Activated CD4-positive, alpha-beta memory T cell treated with anti-CD3 and anti-CD28 coated beads, Interleukin-2, amount 10 ng/mL, durations not matched to agents 7 days and 5 days (primary cell): ENCODE results near the gene LFNG. TPM values are rescaled to one million over a fixed set of nuclear protein-coding genes. Genes with fewer than 3 reads are reported as not detected.

Experiments
- CTCF ChIA-PET: fragments of 350-600 bp; sonication (Branson Sonifier 250); formaldehyde crosslinking; loops from one replicate; lab custom pipeline; 2021; ENCODE audit warnings: antibody characterized with exemption, inconsistent platforms; lab: Charles Lee
- POLR2A ChIA-PET: fragments of 350-600 bp; sonication (Branson Sonifier 250); formaldehyde crosslinking; loops from one replicate; lab custom pipeline; 2021; ENCODE audit warnings: antibody characterized with exemption; lab: Charles Lee
- DNase-seq: peaks from one replicate; pipeline ENCODE4 v3.0.0-alpha.2; 2020
- H3K27ac Mint-ChIP-seq: one replicate; pipeline ENCODE4 v1.8.0; 2021; ENCODE audit warnings: mild to moderate bottlenecking, mixed read lengths
- H3K27me3 Mint-ChIP-seq: one replicate; pipeline ENCODE4 v1.8.0; 2021; ENCODE audit warnings: mixed read lengths
- H3K36me3 Mint-ChIP-seq: one replicate; pipeline ENCODE4 v1.8.0; 2021; ENCODE audit warnings: low read depth, mixed read lengths
- H3K4me1 Mint-ChIP-seq: one replicate; pipeline ENCODE4 v1.8.0; 2021; ENCODE audit warnings: mixed read lengths
- H3K4me3 Mint-ChIP-seq: one replicate; pipeline ENCODE4 v1.8.0; 2021; ENCODE audit warnings: mild to moderate bottlenecking, mixed read lengths
- H3K9me3 Mint-ChIP-seq: one replicate; pipeline ENCODE4 v1.8.0; 2021; ENCODE audit warnings: mixed read lengths
- total RNA-seq, 2 experiments: library from RNA; stranded (reverse); gene quantifications; one replicate each; pipeline ENCODE4 v1.2.3, GENCODE V29; 2021

Gene LFNG, protein sequence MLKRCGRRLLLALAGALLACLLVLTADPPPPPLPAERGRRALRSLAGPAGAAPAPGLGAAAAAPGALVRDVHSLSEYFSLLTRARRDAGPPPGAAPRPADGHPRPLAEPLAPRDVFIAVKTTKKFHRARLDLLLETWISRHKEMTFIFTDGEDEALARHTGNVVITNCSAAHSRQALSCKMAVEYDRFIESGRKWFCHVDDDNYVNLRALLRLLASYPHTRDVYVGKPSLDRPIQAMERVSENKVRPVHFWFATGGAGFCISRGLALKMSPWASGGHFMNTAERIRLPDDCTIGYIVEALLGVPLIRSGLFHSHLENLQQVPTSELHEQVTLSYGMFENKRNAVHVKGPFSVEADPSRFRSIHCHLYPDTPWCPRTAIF
- 100 to 1,000 TPM; 105 to 109 TPM for total RNA-seq

- peak; percentile 88 for DNase-seq
- Mint-ChIP-seq H3K9me3 (no peaks in the 10 kb centered on the region), H3K4me3 (peak within 1 kb of the TSS; percentile 91), H3K4me1 (peaks cover 31% of the 10 kb centered on the region), H3K36me3 (peaks cover 26% of the 10 kb centered on the region), H3K27me3 (peaks cover 10% of the 10 kb centered on the region), H3K27ac (peak within 1 kb of the TSS; percentile 84)
- ChIA-PET CTCF (no interaction called here), POLR2A (interaction anchor here (0.9 to 6.6 kb wide), 6 partner anchors 9 to 165 kb away, joined by 3 to 80 read pairs (median 6); no protein-coding TSS in a partner anchor)
Observed at GRCh38 chr7:2519119-2519930, at the start of gene LFNG. TSS of gene LFNG (plus strand) at chr7:2519774. CDS start at chr7:2519862, 88 bp downstream.

DNA sequence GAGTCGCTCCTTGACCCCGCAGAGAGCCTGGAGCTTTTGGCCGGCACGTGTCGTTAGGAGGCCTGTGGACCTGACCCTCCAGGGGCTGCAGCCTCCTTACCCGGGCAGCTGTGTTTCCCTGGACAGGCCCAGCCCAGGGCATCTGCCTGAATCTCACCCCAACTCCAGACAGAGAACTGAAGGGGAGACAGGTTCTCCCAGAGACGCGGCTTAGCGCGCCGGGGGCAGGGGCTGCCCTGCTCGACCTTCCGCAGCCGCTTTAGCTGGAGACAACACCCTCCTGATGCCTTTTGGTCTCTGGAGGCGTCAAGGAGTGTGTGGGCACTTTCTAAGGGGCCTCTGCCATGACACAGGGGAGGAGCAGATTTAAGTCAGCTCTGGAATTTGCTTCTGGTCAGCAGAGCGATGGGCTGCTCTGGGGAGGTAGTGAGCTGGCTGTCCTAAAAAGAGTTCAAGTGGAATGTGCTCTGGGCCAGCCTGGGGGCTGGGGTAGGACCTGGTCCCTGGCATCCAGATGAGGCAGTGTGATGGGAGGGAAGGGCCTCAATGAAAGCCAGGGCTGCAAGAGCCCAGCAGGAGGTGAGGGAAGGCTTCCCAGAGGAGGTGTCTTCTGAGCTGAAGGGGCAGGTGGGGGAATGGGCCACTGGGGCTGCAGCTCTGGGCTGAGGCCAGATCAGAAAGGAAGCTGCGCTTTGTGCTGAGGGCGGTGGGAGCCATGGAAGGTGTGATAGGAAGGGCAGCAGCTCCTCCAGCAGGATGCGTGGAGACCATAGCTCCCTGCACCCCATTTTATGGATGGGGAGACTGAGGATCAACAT lies 49.2 kb upstream of the LFNG start:
- Mint-ChIP-seq H3K27me3 (peaks cover 15% of the 10 kb centered on the region), H3K4me1 (peaks cover 1% of the 10 kb centered on the region), H3K27ac (no peak overlapping the region), H3K36me3 (no peaks in the 10 kb centered on the region), H3K9me3 (no peaks in the 10 kb centered on the region), H3K4me3 (no peak overlapping the region)
- ChIA-PET CTCF (interaction anchor here (0.9 to 6.1 kb wide), 7 partner anchors 8 to 148 kb away, joined by 3 to 87 read pairs (median 3); no protein-coding TSS in a partner anchor), POLR2A (interaction anchor here (0.9 to 1.4 kb wide), 3 partner anchors 18 to 51 kb away, joined by 3 read pairs; no protein-coding TSS in a partner anchor)
- DNase-seq, result no peak

- Mint-ChIP-seq H3K4me1 (peaks cover 1% of the 10 kb centered on the region), H3K36me3 (no peaks in the 10 kb centered on the region), H3K27ac (no peak overlapping the region), H3K4me3 (no peak overlapping the region), H3K9me3 (no peaks in the 10 kb centered on the region), H3K27me3 (peaks cover 13% of the 10 kb centered on the region)
- ChIA-PET CTCF (interaction anchor here (0.9 to 6.1 kb wide), 5 partner anchors 11 to 148 kb away, joined by 3 to 87 read pairs (median 3); no protein-coding TSS in a partner anchor), POLR2A (interaction anchor here (0.9 to 1.4 kb wide), 3 partner anchors 19 to 52 kb away, joined by 3 read pairs; no protein-coding TSS in a partner anchor)
- no peak for DNase-seq
Observed at GRCh38 chr7:2471022-2471329, 48.6 kb upstream of the LFNG start.

GRCh38 chr7:2471396-2471795 lies 48.2 kb upstream of the LFNG start:
- Mint-ChIP-seq H3K4me3 (no peak overlapping the region), H3K9me3 (no peaks in the 10 kb centered on the region), H3K4me1 (peaks cover 1% of the 10 kb centered on the region), H3K27me3 (peaks cover 12% of the 10 kb centered on the region), H3K36me3 (no peaks in the 10 kb centered on the region), H3K27ac (no peak overlapping the region)
- CTCF ChIA-PET, result interaction anchor here (1.0 to 6.1 kb wide), 4 partner anchors 11 to 148 kb away, joined by 3 to 87 read pairs (median 3); no protein-coding TSS in a partner anchor
- no peak for DNase-seq
- POLR2A ChIA-PET, result interaction anchor here (1.1 to 1.4 kb wide), 2 partner anchors 19 to 39 kb away, joined by 3 read pairs; no protein-coding TSS in a partner anchor

GRCh38 chr7:2472739-2473138 lies 46.8 kb upstream of the LFNG start:
- Mint-ChIP-seq H3K36me3 (no peaks in the 10 kb centered on the region), H3K27ac (no peak overlapping the region), H3K4me1 (peaks cover 8% of the 10 kb centered on the region), H3K9me3 (no peaks in the 10 kb centered on the region), H3K4me3 (no peak overlapping the region), H3K27me3 (peaks cover 12% of the 10 kb centered on the region)
- ChIA-PET CTCF (no interaction called here), POLR2A (no interaction called here)
- DNase-seq, result no peak

DNA sequence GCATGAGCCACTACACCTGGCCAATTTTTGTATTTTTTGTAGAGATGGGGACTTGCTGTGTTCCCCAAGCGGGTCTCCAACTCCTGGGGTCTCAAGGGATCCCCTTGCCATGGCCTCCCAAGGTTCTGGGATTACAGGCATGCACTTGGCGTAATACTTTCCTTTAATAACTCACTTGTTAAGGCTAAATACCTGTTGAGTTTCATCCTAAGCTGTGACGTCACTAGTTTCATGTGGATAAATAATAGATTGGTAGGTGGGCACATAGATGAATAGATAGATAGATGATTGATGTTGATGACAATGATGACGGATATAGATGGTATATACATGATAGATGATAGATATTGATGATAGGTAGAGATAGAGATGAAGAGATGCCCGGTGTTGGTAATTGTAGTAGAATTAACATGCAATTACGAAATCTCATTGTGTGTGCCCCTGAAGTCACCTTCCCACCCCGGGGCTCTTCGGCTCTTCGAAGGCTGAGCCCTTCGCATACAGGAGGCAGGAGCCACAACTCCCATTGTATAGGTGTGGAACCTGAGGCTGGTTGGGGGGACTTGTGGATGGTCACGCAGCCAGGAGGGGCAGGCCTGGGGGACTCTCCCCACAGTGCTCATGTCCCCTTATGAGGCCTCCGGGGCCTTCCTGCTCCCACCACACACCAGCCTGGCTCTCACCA lies 45.9 kb upstream of the LFNG start:
- ChIA-PET CTCF (no interaction called here), POLR2A (interaction anchor here (1.0 kb wide), 1 partner anchor 10 kb away, joined by 3 read pairs; no protein-coding TSS in a partner anchor)
- peaks cover 15% of the 10 kb centered on the region for H3K4me1 Mint-ChIP-seq
- no peaks in the 10 kb centered on the region for H3K36me3 Mint-ChIP-seq
- H3K27ac Mint-ChIP-seq, result no peak overlapping the region
- no peaks in the 10 kb centered on the region for H3K9me3 Mint-ChIP-seq
- no peak for DNase-seq
- H3K27me3 Mint-ChIP-seq, result peaks cover 12% of the 10 kb centered on the region
- H3K4me3 Mint-ChIP-seq, result no peak overlapping the region

DNA sequence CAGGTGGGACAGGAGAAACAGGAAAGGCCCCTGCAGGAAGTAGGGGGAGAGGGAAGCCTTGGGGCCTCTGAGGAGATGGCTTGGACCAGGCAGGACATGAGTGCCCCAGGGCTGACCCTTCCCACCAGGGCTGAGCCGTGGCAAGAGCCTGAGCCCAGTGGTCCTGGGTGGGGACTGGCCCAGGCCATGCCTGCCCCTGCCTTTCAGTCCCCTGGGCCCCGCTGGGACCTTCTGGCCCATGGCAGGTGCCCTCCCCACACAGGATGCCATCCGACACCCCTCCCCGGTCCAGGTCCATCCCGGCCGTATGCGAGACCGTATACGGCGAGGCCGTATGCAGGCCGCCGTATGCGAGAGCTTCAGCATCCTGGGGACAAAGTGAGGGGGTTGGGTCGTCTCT lies 45.4 kb upstream of the LFNG start:
- peaks cover 13% of the 10 kb centered on the region for H3K4me1 Mint-ChIP-seq
- ChIA-PET POLR2A (no interaction called here), CTCF (no interaction called here)
- H3K27me3 Mint-ChIP-seq, result peaks cover 10% of the 10 kb centered on the region
- no peak for DNase-seq
- H3K9me3 Mint-ChIP-seq, result no peaks in the 10 kb centered on the region
- H3K36me3 Mint-ChIP-seq, result no peaks in the 10 kb centered on the region
- H3K27ac Mint-ChIP-seq, result no peak overlapping the region
- no peak overlapping the region for H3K4me3 Mint-ChIP-seq

- CTCF ChIA-PET, result no interaction called here
- H3K36me3 Mint-ChIP-seq, result no peaks in the 10 kb centered on the region
Observed at GRCh38 chr7:2474813-2475677, 44.5 kb upstream of the LFNG start.

GRCh38 chr7:2475678-2476015 lies 43.9 kb upstream of the LFNG start:
- Mint-ChIP-seq H3K36me3 (no peaks in the 10 kb centered on the region), H3K27ac (no peak overlapping the region), H3K4me1 (peaks cover 13% of the 10 kb centered on the region), H3K4me3 (no peak overlapping the region), H3K9me3 (no peaks in the 10 kb centered on the region), H3K27me3 (peaks cover under 1% of the 10 kb centered on the region)
- ChIA-PET CTCF (no interaction called here), POLR2A (no interaction called here)
- DNase-seq, result no peak

More at GRCh38 chr7:2474813-2475677, 44.5 kb upstream of the LFNG start:
- Mint-ChIP-seq H3K27me3 (peaks cover 7% of the 10 kb centered on the region), H3K4me1 (peaks cover 13% of the 10 kb centered on the region), H3K4me3 (no peak overlapping the region), H3K9me3 (no peaks in the 10 kb centered on the region), H3K27ac (no peak overlapping the region)
- DNase-seq, result no peak
- POLR2A ChIA-PET, result no interaction called here

- H3K9me3 Mint-ChIP-seq, result no peaks in the 10 kb centered on the region
- no peaks in the 10 kb centered on the region for H3K36me3 Mint-ChIP-seq
- DNase-seq, result no peak
- no peak within 1 kb of the TSS for H3K4me3 Mint-ChIP-seq
- ChIA-PET CTCF (interaction anchor here (0.9 kb wide), 1 partner anchor 204 kb away, joined by 3 read pairs; no protein-coding TSS in a partner anchor), POLR2A (no interaction called here)
- peaks cover 13% of the 10 kb centered on the region for H3K4me1 Mint-ChIP-seq
- no peak within 1 kb of the TSS for H3K27ac Mint-ChIP-seq
- H3K27me3 Mint-ChIP-seq, result no peaks in the 10 kb centered on the region
Observed at GRCh38 chr7:2476298-2476697, 43.3 kb upstream of the LFNG start, which contains the start of gene GRIFIN. TSS of gene GRIFIN (minus strand) at chr7:2476398. CDS start at chr7:2476383, 15 bp downstream.

DNA sequence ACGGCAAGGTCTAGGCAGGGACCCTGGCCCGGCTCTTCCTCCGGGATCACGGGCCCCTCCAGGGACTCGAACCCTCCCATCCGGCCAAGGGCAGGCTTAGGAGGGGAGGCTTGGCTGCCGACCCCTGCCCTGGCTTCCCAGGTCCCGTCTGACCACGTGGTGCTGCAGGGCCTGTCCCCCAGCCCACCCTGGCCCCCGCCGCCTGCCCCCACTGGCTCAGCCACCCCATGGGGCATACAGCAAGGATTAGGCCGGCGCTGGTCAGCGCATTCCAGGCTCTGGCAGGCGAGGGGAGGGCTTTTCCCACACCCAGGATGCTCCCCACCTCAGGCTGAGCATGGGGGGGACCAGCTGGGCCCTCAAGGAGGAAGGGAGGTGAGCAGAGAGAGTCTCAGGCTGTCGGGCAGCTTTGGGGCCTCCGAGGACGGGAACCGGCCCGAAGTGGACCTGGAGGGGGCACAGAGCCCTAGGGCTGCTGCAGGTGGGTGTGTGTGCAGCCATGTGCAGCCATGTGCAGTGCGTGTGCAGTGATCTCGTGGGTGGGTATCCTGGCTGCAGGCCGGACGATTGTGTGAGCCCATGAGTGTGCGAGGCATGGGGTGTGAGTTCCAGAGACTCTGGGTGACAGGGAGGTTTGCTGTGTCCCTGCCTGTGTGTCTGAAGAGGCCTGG lies 42.7 kb upstream of the LFNG start:
- DNase-seq, result no peak
- H3K27me3 Mint-ChIP-seq, result no peaks in the 10 kb centered on the region
- H3K4me3 Mint-ChIP-seq, result no peak overlapping the region
- H3K36me3 Mint-ChIP-seq, result no peaks in the 10 kb centered on the region
- H3K9me3 Mint-ChIP-seq, result no peaks in the 10 kb centered on the region
- H3K4me1 Mint-ChIP-seq, result peaks cover 13% of the 10 kb centered on the region
- no peak overlapping the region for H3K27ac Mint-ChIP-seq
- POLR2A ChIA-PET, result interaction anchor here (1.8 kb wide), 1 partner anchor 32 kb away, joined by 5 read pairs; no protein-coding TSS in a partner anchor
- CTCF ChIA-PET, result interaction anchor here (0.9 to 1.5 kb wide), 2 partner anchors 9 to 204 kb away, joined by 3 read pairs; no protein-coding TSS in a partner anchor
